ENCODE measurements around the gene LRMDA. TPM values are rescaled to one million over a fixed set of nuclear protein-coding genes. Genes with fewer than 3 reads are reported as not detected.

Gene LRMDA
- total and polyA plus RNA-seq, 2 of the 13 experiments (the other 11 are each of a cell fraction or from before 2014, with no cell fraction given), result 13.4 to 22.0 TPM

DNA sequence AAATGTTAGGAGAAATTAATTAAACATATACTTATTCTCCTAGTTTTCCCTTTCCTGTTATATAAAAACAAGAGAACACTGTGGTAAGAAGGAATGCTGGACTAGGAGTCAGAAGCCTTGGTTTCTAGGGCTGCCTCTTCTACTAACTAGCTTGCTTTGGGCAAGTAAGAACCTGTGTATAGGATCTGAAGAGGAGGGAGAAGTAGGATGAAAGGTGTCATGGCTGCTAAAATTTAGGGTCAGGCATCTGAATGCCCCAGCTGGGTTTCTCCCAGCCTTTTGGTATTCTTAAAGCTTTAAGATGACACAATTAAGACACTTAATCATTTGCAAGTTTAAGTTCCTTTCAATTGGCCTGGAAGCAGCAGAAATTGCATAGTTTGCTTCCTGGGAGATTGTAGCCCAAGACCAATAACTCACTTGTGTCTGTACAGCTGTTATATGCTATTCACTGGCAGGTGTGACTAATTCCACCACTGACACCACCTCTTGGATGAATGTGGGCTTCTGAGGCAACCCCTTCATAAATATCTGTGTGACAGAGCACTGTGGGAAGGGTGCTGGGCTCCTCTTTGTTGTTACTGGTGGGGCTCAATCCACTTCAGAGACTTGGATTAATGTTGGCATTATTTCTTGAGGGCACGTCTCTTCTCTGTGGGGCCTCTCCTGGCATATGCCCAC, 137.2 kb downstream of the LRMDA start (continued):
- TF ChIP-seq, protein P1, sequence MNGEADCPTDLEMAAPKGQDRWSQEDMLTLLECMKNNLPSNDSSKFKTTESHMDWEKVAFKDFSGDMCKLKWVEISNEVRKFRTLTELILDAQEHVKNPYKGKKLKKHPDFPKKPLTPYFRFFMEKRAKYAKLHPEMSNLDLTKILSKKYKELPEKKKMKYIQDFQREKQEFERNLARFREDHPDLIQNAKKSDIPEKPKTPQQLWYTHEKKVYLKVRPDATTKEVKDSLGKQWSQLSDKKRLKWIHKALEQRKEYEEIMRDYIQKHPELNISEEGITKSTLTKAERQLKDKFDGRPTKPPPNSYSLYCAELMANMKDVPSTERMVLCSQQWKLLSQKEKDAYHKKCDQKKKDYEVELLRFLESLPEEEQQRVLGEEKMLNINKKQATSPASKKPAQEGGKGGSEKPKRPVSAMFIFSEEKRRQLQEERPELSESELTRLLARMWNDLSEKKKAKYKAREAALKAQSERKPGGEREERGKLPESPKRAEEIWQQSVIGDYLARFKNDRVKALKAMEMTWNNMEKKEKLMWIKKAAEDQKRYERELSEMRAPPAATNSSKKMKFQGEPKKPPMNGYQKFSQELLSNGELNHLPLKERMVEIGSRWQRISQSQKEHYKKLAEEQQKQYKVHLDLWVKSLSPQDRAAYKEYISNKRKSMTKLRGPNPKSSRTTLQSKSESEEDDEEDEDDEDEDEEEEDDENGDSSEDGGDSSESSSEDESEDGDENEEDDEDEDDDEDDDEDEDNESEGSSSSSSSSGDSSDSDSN (CRISPR knock-in tag; IDR thresholded peaks at IDR 0.05), result no peak
- TF ChIP-seq REL (CRISPR knock-in tag; conservative IDR thresholded peaks at IDR 0.05), result no peak
- TF ChIP-seq ZFP36L2 (CRISPR knock-in tag; IDR thresholded peaks at IDR 0.05), result no peak
- no peak for TF ChIP-seq ZNF788 (CRISPR knock-in tag; IDR thresholded peaks at IDR 0.05; ENCODE audit: borderline replicate concordance)

- no peak overlapping the region for H3K9ac ChIP-seq (ENCODE audit: insufficient read depth, low read depth, low read length)
- ChIA-PET POLR2A (no interaction called here), CTCF (ENCODE audit: low intra/inter-chr PET ratio, low total read pairs) (no interaction called here)
- H3K27ac ChIP-seq (ENCODE audit: extremely low read length, insufficient read depth, low read length), result no peak overlapping the region
- WGBS (ENCODE audit: low lambda C conversion rate), result 100% methylated on average over 1 of the region's 1 CpG
- H3K4me3 ChIP-seq (replicated peaks in 1 of 3; ENCODE audit: insufficient read depth in 1 of 3, low read depth in 2 of 3, low read length in 3 of 3), result no peak overlapping the region
- no TSS peak for BruUV-seq (replicated peaks)
- intact Hi-C loops (cut with micrococcal nuclease; ENCODE audit: unreplicated experiment), result no loop called here
- no peaks in the 10 kb centered on the region for H3K27me3 ChIP-seq (ENCODE audit: control insufficient read depth in 1 of 2, insufficient read depth in 2 of 2, low read length in 2 of 2)
- H3K79me2 ChIP-seq (ENCODE audit: insufficient read depth, low read length), result no peaks in the 10 kb centered on the region
- H3K9me3 ChIP-seq (ENCODE audit: low read length), result peaks cover 27% of the 10 kb centered on the region
- H3K4me2 ChIP-seq (ENCODE audit: low read depth, low read length), result no peak overlapping the region
- FAIRE-seq, result no peak
- H3K36me3 ChIP-seq (replicated peaks in 1 of 2; ENCODE audit: control insufficient read depth in 1 of 2, insufficient read depth in 2 of 2, low read length in 2 of 2), result no peaks in the 10 kb centered on the region; a peak in 1 of 5 replicates
- no peak overlapping the region for H2AFZ ChIP-seq (ENCODE audit: low read length)
- no peaks in the 10 kb centered on the region for H4K20me1 ChIP-seq (ENCODE audit: insufficient read depth, low read length)
- DNase-seq (ENCODE audit: low spot score), result no peak
- H3K4me1 ChIP-seq (ENCODE audit: insufficient read depth, low read length), result no peaks in the 10 kb centered on the region
- in situ Hi-C loops (cut with HindIII; ENCODE audit: extremely low pct_ligation_motif_present, low pct_unique_long_range_greater_than_20kb), result no loop called here
- ATAC-seq, result no peak
- TF ChIP-seq ZNF317 (CRISPR knock-in tag; IDR thresholded peaks at IDR 0.05) (no peak), SMAD1 (CRISPR knock-in tag; IDR thresholded peaks at IDR 0.05; ENCODE audit: borderline replicate concordance, low read depth) (no peak), HMGA1 (CRISPR knock-in tag; conservative IDR thresholded peaks at IDR 0.05) (no peak), ZNF576 (CRISPR knock-in tag; IDR thresholded peaks at IDR 0.05) (no peak), SNAPC2 (CRISPR knock-in tag; IDR thresholded peaks at IDR 0.05) (no peak), RARG (CRISPR knock-in tag; IDR thresholded peaks at IDR 0.05; ENCODE audit: low read depth) (no peak), ZNF530 (CRISPR knock-in tag; IDR thresholded peaks at IDR 0.05; ENCODE audit: low read depth) (no peak), ZNF782 (CRISPR knock-in tag; IDR thresholded peaks at IDR 0.05; ENCODE audit: borderline replicate concordance) (no peak), ZNF276 (CRISPR knock-in tag; IDR thresholded peaks at IDR 0.05; ENCODE audit: low read depth) (no peak)
- TF ChIP-seq, protein P2, sequence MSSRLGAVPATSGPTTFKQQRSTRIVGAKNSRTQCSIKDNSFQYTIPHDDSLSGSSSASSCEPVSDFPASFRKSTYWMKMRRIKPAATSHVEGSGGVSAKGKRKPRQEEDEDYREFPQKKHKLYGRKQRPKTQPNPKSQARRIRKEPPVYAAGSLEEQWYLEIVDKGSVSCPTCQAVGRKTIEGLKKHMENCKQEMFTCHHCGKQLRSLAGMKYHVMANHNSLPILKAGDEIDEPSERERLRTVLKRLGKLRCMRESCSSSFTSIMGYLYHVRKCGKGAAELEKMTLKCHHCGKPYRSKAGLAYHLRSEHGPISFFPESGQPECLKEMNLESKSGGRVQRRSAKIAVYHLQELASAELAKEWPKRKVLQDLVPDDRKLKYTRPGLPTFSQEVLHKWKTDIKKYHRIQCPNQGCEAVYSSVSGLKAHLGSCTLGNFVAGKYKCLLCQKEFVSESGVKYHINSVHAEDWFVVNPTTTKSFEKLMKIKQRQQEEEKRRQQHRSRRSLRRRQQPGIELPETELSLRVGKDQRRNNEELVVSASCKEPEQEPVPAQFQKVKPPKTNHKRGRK (CRISPR knock-in tag; IDR thresholded peaks at IDR 0.05), result no peak
- TF ChIP-seq, protein P3, sequence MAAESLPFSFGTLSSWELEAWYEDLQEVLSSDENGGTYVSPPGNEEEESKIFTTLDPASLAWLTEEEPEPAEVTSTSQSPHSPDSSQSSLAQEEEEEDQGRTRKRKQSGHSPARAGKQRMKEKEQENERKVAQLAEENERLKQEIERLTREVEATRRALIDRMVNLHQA (CRISPR knock-in tag; IDR thresholded peaks at IDR 0.05), result no peak
These were observed 138.1 kb downstream of the LRMDA start for GRCh38 chr10:75569506-75569905.

All from HepG2 (cell line).